ENCODE measurements around the gene RPA1.
"Not testable (repeated sequence)": the region's sequence is repeated elsewhere in the genome, so short reads cannot be mapped to it uniquely, and the experiment has no call there.

The RPA1 gene

GRCh38 chr17:1813088-1813487 lies 16.7 kb upstream of the RPA1 start:
- no peak for DNase-seq (ENCODE audit: low read depth in 3 of 3, low spot score in 1 of 3)

DNA sequence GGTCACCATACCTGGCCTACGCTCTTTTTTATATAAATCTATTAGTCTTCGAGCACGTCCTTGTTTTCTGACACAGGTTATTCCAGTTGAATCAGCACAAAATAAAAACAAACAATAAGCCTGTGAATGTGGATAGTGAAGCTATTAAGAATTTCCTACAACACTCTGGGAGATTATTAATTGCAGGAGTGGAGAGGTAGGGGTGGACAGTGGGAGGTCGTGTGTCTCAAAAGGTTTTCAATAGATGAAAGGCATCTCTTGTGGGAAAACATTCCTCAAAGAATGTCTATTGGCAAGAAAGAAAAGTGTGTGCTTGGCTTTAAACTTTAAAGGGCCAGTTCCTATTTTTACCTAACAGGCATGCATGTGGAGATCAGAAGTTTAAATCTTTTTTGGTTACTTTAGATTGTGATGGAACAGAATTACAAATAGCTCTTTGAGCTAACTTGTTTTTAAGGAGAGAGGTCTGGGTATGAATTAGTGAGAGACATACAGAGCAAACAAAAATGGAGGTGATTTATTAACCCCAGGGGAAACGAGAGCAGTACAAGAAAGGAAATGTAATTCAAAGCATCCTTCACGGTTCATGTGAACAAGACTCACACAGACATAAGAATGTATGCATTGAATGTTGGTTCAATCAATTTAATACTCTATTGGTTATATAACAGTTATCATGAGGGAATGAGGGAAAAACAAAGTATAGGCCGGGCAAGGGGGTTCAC lies 9.1 kb upstream of the RPA1 start:
- no peak for DNase-seq (ENCODE audit: low read depth in 3 of 3, low spot score in 1 of 3)

- no peak for DNase-seq (ENCODE audit: low read depth in 3 of 3, low spot score in 1 of 3)
Observed at GRCh38 chr17:1829216-1829591, 601 bp upstream of the RPA1 start.

- no peak for DNase-seq (ENCODE audit: low read depth in 3 of 3, low spot score in 1 of 3)
Observed at GRCh38 chr17:1830288-1830687, 483 bp downstream of the RPA1 start.

DNA sequence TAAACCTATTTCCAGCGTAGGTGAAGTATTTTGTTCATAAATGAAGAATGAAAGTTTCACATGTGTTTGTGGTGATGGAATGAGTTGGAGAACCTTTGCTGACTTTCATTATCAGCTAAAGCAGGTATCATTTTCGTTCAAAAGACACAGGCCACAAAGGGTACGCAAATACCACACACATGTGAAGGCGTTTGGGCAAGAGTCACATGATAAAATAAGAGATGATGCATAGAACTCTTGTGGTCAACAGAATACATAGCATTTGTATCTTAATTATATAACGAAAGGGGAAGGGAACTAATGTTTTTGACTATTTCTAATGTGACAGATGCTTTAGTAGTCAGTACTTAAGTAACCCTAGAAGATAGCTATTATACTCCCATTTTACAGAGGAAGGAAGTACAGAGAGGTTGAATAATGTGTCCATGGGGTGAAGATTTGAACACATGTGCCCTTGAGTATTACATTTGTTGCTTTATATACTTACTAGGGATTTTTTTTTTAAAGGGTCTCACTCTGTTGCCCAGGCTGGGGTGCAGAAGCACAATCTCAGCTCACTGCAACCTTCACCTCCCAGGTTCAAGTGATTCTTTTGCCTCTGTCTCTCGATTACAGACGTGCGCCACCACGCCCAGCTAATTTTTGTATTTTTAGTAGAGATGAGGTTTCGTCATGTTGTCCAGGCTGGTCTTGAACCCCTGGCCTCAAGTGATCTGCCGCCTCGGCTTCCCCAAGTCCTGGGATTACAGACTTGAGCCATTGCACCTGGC lies 4.8 kb downstream of the RPA1 start:
- DNase-seq (ENCODE audit: low read depth in 3 of 3, low spot score in 1 of 3), result no peak

- DNase-seq (ENCODE audit: low read depth in 3 of 3, low spot score in 1 of 3), result no peak
Observed at GRCh38 chr17:1839516-1839915, 9.7 kb downstream of the RPA1 start.

DNA sequence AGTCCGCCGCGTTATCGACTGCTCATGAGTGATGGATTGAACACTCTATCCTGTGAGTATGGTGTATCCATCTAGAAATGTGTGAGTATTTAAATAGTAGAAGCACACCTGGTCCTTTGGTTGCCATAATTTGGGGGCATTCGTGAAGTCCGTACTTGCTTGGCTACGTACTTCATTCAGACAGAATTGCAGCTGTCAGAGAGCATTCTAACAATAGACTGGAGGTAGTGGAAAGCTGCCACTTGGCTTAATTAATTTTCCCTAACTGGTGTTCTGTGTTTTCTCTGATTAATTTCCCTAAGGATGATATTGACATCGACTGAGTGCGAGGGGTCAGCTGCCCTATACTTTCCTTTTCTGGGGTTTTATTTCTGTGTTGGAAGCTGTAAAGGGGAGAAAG lies 14.1 kb downstream of the RPA1 start:
- DNase-seq (ENCODE audit: low read depth in 3 of 3, low spot score in 1 of 3), result no peak

DNA sequence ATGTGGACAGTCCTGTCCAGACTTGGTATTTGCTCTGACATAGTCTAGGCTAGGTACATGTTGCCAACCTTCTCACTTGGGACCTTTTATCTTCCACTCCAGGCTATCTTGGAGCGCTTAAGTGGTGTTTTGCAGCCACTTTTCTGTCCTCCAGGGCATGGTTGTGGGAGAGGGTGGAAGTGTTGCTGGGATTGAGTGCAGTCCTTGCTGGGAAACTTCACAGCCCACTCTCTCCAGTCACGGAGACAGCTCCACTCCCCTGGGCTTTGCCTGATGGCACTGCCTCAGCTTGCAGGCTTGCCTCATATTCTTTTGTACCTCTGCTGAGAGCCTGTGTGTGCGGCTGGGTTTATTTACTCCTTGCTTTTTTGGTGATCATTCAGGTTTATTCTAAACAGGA lies 17.4 kb downstream of the RPA1 start:
- no peak for DNase-seq (ENCODE audit: low read depth in 3 of 3, low spot score in 1 of 3)

DNA sequence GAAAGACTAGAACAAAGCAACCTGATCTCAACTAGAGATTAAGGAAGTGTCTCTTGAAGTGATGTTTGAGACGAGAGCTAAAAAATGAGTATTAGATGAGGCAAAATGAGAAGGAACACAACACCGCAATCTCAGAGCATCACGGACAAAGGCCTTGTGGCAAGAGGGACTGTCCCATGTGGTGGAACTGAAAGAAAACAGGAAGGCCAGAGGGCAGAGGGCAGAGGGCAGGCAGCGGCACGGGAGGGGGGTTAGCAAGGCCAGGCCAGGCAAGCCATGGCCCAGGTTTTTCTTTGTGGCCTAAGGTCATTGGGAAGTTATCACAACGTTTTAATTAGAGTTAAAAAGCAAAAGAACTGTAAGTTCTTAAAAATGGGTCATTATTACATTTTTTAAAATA lies 22.5 kb downstream of the RPA1 start:
- DNase-seq (ENCODE audit: low read depth in 3 of 3, low spot score in 1 of 3), result no peak

- no peak for DNase-seq (ENCODE audit: low read depth in 3 of 3, low spot score in 1 of 3)
Observed at GRCh38 chr17:1853698-1854097, 23.9 kb downstream of the RPA1 start.

- DNase-seq (ENCODE audit: low read depth in 3 of 3, low spot score in 1 of 3), result not testable (repeated sequence)
Observed at GRCh38 chr17:1856462-1856861, 26.7 kb downstream of the RPA1 start.

GRCh38 chr17:1860978-1861377 lies 31.2 kb downstream of the RPA1 start:
- DNase-seq (ENCODE audit: low read depth in 3 of 3, low spot score in 1 of 3), result no peak

- no peak for DNase-seq (ENCODE audit: low read depth in 3 of 3, low spot score in 1 of 3)
Observed at GRCh38 chr17:1861391-1862010, 31.7 kb downstream of the RPA1 start.

GRCh38 chr17:1865252-1866037 lies 35.6 kb downstream of the RPA1 start:
- no peak for DNase-seq (ENCODE audit: low read depth in 3 of 3, low spot score in 1 of 3)

- DNase-seq (ENCODE audit: low read depth in 3 of 3, low spot score in 1 of 3), result no peak
Observed at GRCh38 chr17:1867307-1867706, 37.5 kb downstream of the RPA1 start.

- no peak for DNase-seq (ENCODE audit: low read depth in 3 of 3, low spot score in 1 of 3)
Observed at GRCh38 chr17:1868090-1868489, 38.3 kb downstream of the RPA1 start.

- no peak for DNase-seq (ENCODE audit: low read depth in 3 of 3, low spot score in 1 of 3)
Observed at GRCh38 chr17:1870592-1870991, 40.8 kb downstream of the RPA1 start.

DNA sequence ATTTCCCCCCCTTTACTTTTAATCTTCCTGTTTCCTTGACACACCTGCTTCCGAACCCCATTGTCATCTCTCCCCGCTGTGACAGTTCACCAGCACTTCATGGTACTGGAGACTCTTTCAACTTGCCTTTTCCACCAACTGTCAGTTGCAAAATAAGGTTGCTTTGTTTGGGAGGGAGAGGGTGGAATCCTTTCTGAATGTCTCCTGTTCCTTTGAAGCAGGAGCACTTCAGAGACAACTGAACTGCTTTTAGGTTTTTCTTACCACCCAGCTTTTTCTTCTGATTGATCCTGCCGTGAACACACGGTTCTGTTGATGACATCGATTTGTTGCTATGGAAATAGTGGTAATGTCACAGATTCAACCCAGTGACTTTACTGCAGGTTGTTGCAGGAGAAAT lies 42.0 kb downstream of the RPA1 start:
- DNase-seq (ENCODE audit: low read depth in 3 of 3, low spot score in 1 of 3), result no peak

GRCh38 chr17:1872254-1872653 lies 42.4 kb downstream of the RPA1 start:
- no peak for DNase-seq (ENCODE audit: low read depth in 3 of 3, low spot score in 1 of 3)

DNA sequence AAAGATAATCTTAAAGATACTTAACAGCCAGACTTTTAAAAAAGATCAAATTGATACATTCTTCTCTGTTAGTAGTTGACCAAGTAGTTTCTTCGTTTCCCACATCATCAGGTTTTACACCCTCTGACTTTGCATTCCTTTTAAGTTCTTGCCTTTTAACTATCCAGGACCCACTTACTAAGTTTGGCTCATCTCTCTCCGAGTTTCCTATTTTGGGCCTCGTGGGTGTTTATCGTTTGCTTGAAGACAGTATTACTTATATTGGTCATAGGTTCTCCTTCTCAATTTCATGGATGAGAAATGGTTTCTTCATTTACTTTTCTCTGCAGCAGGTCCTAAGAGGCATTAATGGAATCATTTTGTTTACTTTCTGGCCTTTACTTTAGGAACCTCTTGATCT lies 43.2 kb downstream of the RPA1 start:
- DNase-seq (ENCODE audit: low read depth in 3 of 3, low spot score in 1 of 3), result no peak

- DNase-seq (ENCODE audit: low read depth in 3 of 3, low spot score in 1 of 3), result no peak
Observed at GRCh38 chr17:1873418-1873817, 43.6 kb downstream of the RPA1 start.

DNA sequence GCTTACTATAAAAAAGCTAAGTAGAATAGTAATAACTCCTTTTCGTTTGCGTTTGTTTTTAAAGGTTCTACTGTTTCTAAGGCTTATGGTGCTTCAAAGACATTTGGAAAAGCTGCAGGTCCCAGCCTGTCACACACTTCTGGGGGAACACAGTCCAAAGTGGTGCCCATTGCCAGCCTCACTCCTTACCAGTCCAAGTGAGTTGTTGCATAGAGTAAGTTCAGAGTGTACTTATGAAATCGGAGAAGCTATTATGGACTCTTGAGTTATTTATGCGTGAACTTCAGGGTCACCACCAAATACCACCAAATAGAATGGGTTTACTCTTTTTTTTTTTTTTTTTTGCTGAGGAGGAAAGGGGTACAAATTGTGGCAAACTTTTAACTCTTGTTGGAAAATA lies 45.8 kb downstream of the RPA1 start:
- DNase-seq (ENCODE audit: low read depth in 3 of 3, low spot score in 1 of 3), result no peak
